GM10847 (cell line): ENCODE results near the gene HDAC10.

Experiments
- POLR2A ChIP-seq: IDR thresholded peaks from 2 replicates; pipeline ENCODE4 v1.6.1; 2011; ENCODE audit not compliant: insufficient read length; ENCODE audit errors: extremely low read depth

Gene HDAC10

GRCh38 chr22:50289151-50289941 lies 38.3 kb upstream of the HDAC10 start:
- TF ChIP-seq POLR2A, result no peak

- no peak for TF ChIP-seq POLR2A
These were observed 36.7 kb upstream of the HDAC10 start for GRCh38 chr22:50287731-50288130.

DNA sequence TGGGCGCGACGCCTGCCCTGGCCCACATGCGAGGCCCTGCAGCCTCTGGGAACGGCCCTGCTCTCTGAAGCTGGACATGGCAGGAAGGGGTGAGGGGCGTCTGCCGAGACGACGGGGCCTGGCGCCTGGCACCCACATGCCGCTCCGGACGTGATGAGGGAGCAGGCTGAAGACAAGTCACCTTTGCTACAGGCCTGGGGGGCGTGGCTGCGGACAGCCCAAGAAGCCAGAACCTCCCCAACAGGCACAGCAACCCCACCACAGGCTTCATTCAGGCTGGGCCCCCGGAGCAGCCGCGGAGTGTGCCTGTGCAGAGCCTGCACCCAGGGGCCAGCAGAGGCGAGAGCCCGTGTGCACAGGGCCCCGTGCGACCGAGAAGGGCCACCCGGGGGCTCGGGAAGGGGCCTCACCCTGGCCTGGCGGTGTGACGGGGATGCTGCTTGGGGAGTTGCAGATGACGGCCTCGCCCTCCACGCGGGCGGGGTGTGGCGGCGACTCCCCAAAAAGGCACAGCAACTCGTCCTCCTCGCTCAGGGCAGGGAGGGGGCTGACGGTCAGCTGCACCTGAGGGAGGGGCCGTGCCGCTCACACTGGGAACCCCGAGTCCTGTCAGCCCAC lies 35.7 kb upstream of the HDAC10 start:
- TF ChIP-seq POLR2A, result no peak

DNA sequence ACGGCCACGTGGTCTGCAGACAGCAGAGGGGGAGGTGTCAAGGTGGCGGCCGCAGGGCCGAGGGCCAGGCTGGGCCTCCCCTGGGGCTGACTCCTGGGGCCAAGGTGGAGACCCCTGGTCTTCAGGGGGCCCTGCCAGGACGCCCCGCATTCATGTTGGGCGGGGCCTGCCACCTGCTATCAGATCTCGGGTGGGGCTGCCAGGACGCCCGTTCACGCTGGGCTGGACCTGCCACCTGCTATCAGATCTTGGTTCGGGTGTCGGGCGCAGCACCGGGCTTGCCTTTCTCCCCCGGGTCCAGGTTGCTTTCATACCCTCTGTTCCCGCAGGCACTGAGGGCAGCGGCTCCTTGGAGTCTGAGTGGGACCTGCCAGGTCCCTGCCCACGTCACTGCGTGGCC lies 35.2 kb upstream of the HDAC10 start:
- no peak for TF ChIP-seq POLR2A

GRCh38 chr22:50285568-50286229 lies 34.6 kb upstream of the HDAC10 start:
- no peak for TF ChIP-seq POLR2A

GRCh38 chr22:50284479-50284878 lies 33.4 kb upstream of the HDAC10 start:
- TF ChIP-seq POLR2A, result no peak

GRCh38 chr22:50283821-50284220 lies 32.8 kb upstream of the HDAC10 start:
- TF ChIP-seq POLR2A, result no peak

DNA sequence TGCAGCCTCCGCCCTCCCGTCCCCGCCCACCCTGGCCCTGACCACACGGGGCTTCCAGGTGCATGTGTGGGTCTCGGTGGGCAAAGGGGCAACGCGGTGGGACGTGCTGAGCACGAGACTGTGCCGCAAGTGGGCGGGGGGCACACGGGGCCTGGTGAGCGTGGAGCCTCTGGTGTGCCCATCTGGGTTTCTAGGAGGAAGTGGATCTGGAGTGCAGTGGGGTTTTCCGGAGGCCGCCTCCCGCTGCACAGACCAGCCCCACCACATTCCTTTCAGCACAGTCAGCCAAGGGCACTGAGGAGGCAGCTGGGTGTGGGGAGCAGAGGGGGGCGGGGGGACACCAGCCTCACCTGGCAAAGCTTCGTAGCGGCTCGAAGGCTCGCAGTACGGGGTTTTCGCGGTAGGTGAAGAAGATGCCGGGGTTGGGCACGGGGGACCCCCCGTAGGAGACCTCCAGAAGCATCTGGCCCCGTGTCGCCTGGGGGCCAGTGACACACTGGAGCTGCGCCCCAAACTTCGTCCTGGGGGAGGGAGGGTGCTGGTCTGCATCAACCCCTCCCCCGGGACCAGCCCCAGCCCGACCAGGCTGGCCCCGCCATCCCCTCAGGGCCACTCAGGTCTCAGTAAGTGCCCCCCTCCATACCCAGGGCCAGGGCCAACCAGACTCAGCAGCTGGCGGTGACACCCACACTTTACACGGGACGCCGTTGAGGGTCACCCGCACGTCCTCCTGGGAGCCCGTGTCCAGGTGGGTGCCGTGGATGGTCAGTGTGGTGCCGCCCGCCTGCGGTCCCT lies 31.5 kb upstream of the HDAC10 start:
- no peak for TF ChIP-seq POLR2A

GRCh38 chr22:50281957-50282356 lies 30.9 kb upstream of the HDAC10 start:
- no peak for TF ChIP-seq POLR2A

GRCh38 chr22:50281384-50281760 lies 30.3 kb upstream of the HDAC10 start:
- TF ChIP-seq POLR2A, result no peak

GRCh38 chr22:50280708-50281383 lies 29.8 kb upstream of the HDAC10 start:
- TF ChIP-seq POLR2A, result no peak

- no peak for TF ChIP-seq POLR2A
These were observed 29.1 kb upstream of the HDAC10 start for GRCh38 chr22:50280022-50280707.

DNA sequence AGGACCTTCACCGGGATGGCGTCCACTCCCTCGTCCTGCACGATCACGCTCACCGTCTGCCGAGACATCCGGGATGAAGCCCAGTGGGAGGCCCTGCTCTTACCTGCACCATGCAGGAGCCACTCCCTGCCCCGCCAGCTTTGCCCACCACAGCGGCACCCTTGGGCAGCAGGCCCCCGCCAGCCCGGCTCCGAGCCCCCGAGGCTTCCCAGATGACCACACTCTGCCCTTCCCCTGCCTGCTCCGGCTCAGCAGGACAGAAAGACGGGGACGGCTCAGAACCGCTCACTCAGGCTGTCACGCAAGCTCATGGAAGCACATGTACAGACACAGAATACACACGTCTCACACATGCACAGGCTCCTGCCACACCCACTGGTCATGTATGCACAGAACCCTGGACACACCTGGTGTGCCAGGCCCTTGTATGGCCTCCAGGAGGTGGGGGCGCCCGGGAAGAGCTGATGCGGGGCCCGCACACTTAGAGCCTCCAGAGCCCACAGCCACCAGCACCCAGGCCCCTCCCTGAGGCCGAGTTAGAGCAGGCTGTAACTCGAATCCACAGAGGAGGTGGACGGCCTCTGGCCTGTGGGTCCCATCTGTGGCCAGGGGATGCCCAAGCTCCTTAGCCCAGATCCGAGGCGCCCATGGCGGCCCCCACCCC lies 28.0 kb upstream of the HDAC10 start:
- no peak for TF ChIP-seq POLR2A

DNA sequence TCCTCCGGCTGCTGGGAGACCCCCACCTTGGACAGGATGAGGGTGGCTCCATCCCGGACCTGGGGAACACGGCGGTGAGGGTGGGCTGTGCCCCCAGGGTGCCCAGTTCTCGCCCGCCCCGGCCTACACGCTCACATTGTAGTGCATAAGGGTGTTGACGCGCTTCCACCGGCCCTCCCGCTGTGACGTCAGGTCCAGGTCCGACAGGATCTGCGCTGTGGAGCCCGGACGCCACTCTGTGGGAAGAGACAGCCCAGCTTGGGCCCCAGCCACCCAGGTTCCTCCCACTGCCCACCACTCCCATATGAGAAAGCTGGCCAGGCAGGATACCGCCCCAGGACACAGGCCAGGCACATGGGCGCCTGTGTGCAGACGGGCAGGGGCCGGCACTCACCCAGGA lies 27.4 kb upstream of the HDAC10 start:
- TF ChIP-seq POLR2A, result no peak
